ENCODE measurements around the gene ATN1. TPM values are rescaled to one million over a fixed set of nuclear protein-coding genes. Genes with fewer than 3 reads are reported as not detected.
A peak's percentile ranks its signal among the peaks of the same experiment; 100 is the strongest.

ATN1 gene
- total and polyA plus RNA-seq, 9 of the 15 experiments (the other 6 are each of a cell fraction or from before 2014, with no cell fraction given) = 0.15 to 49.8 (median 2.7) TPM

GRCh38 chr12:6921996-6922946 is 5.5 kb upstream of the ATN1 start:
- in situ Hi-C loops (cut with MboI) = no loop called here
- no peaks in the 10 kb centered on the region for H3K9me3 ChIP-seq (replicated peaks; ENCODE audit: control insufficient read depth, insufficient read depth, low read depth, low read length)
- ChIA-PET POLR2A (interaction anchor here (0.8 to 1.0 kb wide), 2 partner anchors 18 to 22 kb away, joined by 3 read pairs; partner anchors contain the start of genes C12orf57 and RNU7-1), CTCF (ENCODE audit: low intra/inter-chr PET ratio) (no interaction called here)
- no peaks in the 10 kb centered on the region for H4K20me1 ChIP-seq (replicated peaks; ENCODE audit: control insufficient read depth, insufficient read depth, low read length)
- no peak overlapping the region for H2AFZ ChIP-seq (ENCODE audit: low read depth, low read length)
- no peak overlapping the region for H3K27ac ChIP-seq (ENCODE audit: extremely low read depth, low read depth, low read length)
- peaks cover 4% of the 10 kb centered on the region for H3K9me1 ChIP-seq (ENCODE audit: control insufficient read depth, insufficient read depth, low read length)
- H3K9ac ChIP-seq (ENCODE audit: insufficient read depth in 1 of 2, low read depth in 2 of 2, low read length in 2 of 2) = peak overlapping the region in 1 of 2 experiments; percentile 36; a peak in 1 of 4 replicates
- WGBS (ENCODE audit: insufficient coverage, low coverage, missing lambda C conversion rate) = 65% methylated on average over 8 of the region's 9 CpGs
- no peak for DNase-seq (ENCODE audit: extremely low read depth in 1 of 4, low spot score in 3 of 4)
- FAIRE-seq = no peak
- ATAC-seq = no peak
- BruUV-seq (replicated peaks) = no TSS peak
- H3K4me3 ChIP-seq = no peak overlapping the region
- H3K4me2 ChIP-seq (ENCODE audit: insufficient read depth, low read length) = no peak overlapping the region
- intact Hi-C loops (cut with micrococcal nuclease) = no loop called here
- no peaks in the 10 kb centered on the region for H3K27me3 ChIP-seq (ENCODE audit: control insufficient read depth in 2 of 2, insufficient read depth in 2 of 2, low read length in 2 of 2)
- H3K36me3 ChIP-seq (ENCODE audit: control insufficient read depth, insufficient read depth, low read length) = peaks cover 23% of the 10 kb centered on the region; the same call in 2 of the 3 replicates
- peaks cover 19 to 29% of the 10 kb centered on the region in 2 experiments; a peak in 4 of 5 replicates for H3K4me1 ChIP-seq (replicated peaks in 1 of 2; ENCODE audit: control insufficient read depth in 2 of 2, insufficient read depth in 2 of 2, low read length in 2 of 2)
- H3K79me2 ChIP-seq (ENCODE audit: control insufficient read depth, insufficient read depth, low read length) = peaks cover 2% of the 10 kb centered on the region; the same call in 1 of the 3 replicates
- peak; percentile 27; the same call in 1 of the 2 replicates for TF ChIP-seq ATF3 (IDR thresholded peaks at IDR 0.05)
- no peak for TF ChIP-seq ATF3 (CRISPR knock-in tag; conservative IDR thresholded peaks at IDR 0.05)
- no peak for TF ChIP-seq GTF2A2 (tag; IDR thresholded peaks at IDR 0.05)
- TF ChIP-seq CEBPZ (IDR thresholded peaks at IDR 0.05; ENCODE audit: borderline replicate concordance, low read depth, low read length) = no peak
- no peak for TF ChIP-seq ZNF398 (CRISPR knock-in tag; IDR thresholded peaks at IDR 0.05)
- no peak for TF ChIP-seq SETDB1 (IDR thresholded peaks at IDR 0.05; ENCODE audit: low read length)
- TF ChIP-seq FOXO4 (CRISPR knock-in tag; IDR thresholded peaks at IDR 0.05) = no peak
- TF ChIP-seq JUND (IDR thresholded peaks at IDR 0.05; ENCODE audit: borderline replicate concordance, low read depth, low read length) = 0 out of 2 replicates have a peak, but pooled peaks have one; percentile 12
- TF ChIP-seq JUND (tag; IDR thresholded peaks at IDR 0.05; ENCODE audit: borderline replicate concordance, low read depth, low read length) = no peak

All from K562 (cell line).